Neural crest cell (in vitro differentiated cells): ENCODE data around the gene PDE11A. TPM values are rescaled to one million over a fixed set of nuclear protein-coding genes. Genes with fewer than 3 reads are reported as not detected.

Source experiments
- DNase-seq: peaks from one replicate; pipeline ENCODE4 v3.0.0; 2021; ENCODE audit warnings: low read depth, mixed read lengths, low spot score
- H3K27ac Mint-ChIP-seq: one replicate; pipeline ENCODE4 v1.8.0; 2021; ENCODE audit warnings: mild to moderate bottlenecking, mixed read lengths; ENCODE audit not compliant: unreplicated experiment
- H3K27me3 Mint-ChIP-seq: 2 replicates; pipeline ENCODE4 v1.8.0; 2021; ENCODE audit warnings: low read depth, mild to moderate bottlenecking, mixed read lengths
- H3K36me3 Mint-ChIP-seq: 2 replicates; pipeline ENCODE4 v1.8.0; 2021; ENCODE audit warnings: low read depth, mild to moderate bottlenecking, mixed read lengths
- H3K4me1 Mint-ChIP-seq: 2 replicates; pipeline ENCODE4 v1.8.0; 2021; ENCODE audit warnings: mixed read lengths
- H3K4me3 Mint-ChIP-seq: one replicate; pipeline ENCODE4 v1.8.0; 2021; ENCODE audit warnings: mild to moderate bottlenecking, mixed read lengths
- H3K9me3 Mint-ChIP-seq: 2 replicates; pipeline ENCODE4 v1.8.0; 2021; ENCODE audit warnings: mixed read lengths
- CTCF ChIP-seq: fragments of 200-600 bp; sonication (generic); conservative IDR thresholded peaks from 2 replicates; pipeline ENCODE4 v1.5.0; 2021; ENCODE audit warnings: antibody characterized with exemption, mild to moderate bottlenecking
- total RNA-seq: library from RNA; stranded (reverse); gene quantifications from 2 replicates; pipeline ENCODE4 v1.2.1, GENCODE V29; 2021

The PDE11A gene
- total RNA-seq, 1 donor from 2014 or later: 0.28 TPM

DNA sequence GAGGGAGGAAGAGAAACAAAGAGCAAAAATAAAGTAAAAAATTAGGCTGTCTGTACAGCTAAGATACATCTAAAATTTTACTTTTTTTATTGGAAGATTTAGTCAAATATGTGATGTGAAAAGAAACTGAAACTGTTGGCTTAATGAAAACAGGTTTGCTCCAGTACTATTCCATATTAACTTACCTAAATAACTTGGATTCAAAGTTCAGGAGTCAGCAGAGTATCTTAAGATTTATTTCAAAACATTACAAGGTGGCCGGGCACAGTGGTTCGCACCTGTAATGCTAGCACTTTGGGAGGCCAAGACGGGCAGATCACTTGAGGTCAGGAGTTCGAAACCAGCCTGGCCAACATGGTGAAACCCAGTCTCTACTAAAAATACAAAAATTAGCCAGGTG lies 197.9 kb downstream of the PDE11A start:
- no peak for TF ChIP-seq CTCF
- Mint-ChIP-seq H3K4me1 (peaks cover 4% of the 10 kb centered on the region), H3K36me3 (peaks cover 2% of the 10 kb centered on the region), H3K27ac (no peak overlapping the region), H3K27me3 (no peaks in the 10 kb centered on the region), H3K9me3 (no peaks in the 10 kb centered on the region), H3K4me3 (no peak overlapping the region)
- no peak for DNase-seq

DNA sequence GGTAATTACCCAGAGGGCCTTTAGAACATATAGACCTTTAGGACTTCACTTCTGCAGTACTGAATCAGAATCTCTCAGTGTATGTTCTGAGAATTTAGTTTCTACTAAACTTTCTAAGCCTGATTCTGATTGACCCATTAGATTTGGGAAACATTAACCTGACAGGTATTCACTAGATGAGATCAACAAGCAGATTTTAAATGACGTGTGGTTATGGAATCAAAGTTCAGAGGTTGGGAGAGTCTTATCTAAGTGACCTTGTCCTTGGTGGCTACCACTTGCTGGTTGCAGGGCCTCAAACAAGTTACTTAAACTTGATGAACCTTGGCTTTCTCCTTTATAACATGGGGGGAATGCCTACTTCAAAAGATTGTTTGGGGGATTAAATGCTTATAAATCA lies 198.7 kb downstream of the PDE11A start:
- H3K9me3 Mint-ChIP-seq: no peaks in the 10 kb centered on the region
- peaks cover 2% of the 10 kb centered on the region for H3K36me3 Mint-ChIP-seq
- no peak for TF ChIP-seq CTCF
- H3K4me3 Mint-ChIP-seq: no peak overlapping the region
- no peaks in the 10 kb centered on the region for H3K27me3 Mint-ChIP-seq
- DNase-seq: no peak
- H3K27ac Mint-ChIP-seq: no peak overlapping the region
- H3K4me1 Mint-ChIP-seq: peaks cover 4% of the 10 kb centered on the region

DNA sequence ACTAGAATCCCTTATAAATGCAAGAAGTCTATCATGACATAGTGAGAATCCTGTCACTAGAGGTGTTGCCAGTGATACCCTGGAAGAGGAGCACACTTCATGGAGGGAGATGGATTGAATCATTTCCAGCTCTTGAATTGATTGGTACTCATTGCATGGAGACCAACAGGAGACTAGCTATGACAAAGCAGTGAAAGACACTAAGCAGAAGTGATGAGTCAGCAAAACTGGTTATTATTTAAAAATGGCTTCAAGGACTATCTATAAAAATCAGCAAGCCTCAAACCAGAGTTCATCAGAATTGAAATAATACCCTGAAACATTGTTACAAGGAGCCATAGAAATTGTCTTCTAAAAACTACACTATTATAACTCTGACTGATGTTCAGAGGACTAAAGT lies 200.3 kb downstream of the PDE11A start:
- H3K4me1 Mint-ChIP-seq: peaks cover 4% of the 10 kb centered on the region
- H3K27me3 Mint-ChIP-seq: no peaks in the 10 kb centered on the region
- no peaks in the 10 kb centered on the region for H3K9me3 Mint-ChIP-seq
- H3K36me3 Mint-ChIP-seq: peaks cover 2% of the 10 kb centered on the region
- no peak overlapping the region for H3K4me3 Mint-ChIP-seq
- H3K27ac Mint-ChIP-seq: no peak overlapping the region
- DNase-seq: no peak
- TF ChIP-seq CTCF: no peak

DNA sequence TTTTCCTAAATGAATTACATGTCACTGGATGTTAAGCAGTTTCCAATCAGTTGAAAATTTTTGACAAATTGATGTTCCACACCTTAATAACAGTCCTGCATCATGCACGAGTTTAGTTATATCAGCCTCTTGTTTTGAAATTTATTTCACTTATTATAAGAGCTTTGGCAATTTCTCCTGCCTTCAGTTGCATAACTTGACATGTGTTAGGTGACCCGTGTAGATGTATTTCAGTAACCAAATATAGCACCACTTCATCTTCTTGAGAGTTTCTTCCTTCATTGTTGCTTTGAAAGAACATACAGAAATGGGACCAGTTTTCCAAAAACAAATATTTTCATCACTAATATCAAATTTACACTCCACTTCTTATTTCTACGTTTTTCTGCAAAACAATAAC lies 202.7 kb downstream of the PDE11A start:
- no peak for TF ChIP-seq CTCF
- H3K4me3 Mint-ChIP-seq: no peak overlapping the region
- no peaks in the 10 kb centered on the region for H3K9me3 Mint-ChIP-seq
- H3K27me3 Mint-ChIP-seq: no peaks in the 10 kb centered on the region
- H3K36me3 Mint-ChIP-seq: no peaks in the 10 kb centered on the region
- no peak for DNase-seq
- peaks cover 4% of the 10 kb centered on the region for H3K4me1 Mint-ChIP-seq
- H3K27ac Mint-ChIP-seq: no peak overlapping the region

DNA sequence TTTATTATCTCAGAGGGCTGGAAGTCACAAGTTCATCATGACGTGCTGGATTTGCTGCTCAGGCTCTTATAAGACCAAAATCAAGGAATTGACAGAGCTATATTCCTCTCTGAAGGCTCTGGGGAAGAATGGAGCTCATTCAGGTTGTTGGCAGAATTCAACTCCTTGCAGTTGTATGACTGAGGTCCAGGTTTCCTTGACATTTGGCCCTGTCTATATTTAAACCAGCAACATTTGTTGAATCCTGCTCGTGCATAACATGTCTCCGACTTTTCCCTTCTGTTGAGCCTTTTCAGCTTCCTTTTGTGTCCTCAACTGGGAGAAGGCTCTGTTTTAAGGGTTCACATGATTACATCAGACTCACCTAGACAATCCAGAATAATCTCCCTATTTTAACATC lies 203.4 kb downstream of the PDE11A start:
- Mint-ChIP-seq H3K27me3 (no peaks in the 10 kb centered on the region), H3K4me3 (no peak overlapping the region), H3K27ac (no peak overlapping the region), H3K9me3 (no peaks in the 10 kb centered on the region), H3K4me1 (peaks cover 4% of the 10 kb centered on the region), H3K36me3 (no peaks in the 10 kb centered on the region)
- DNase-seq: no peak
- TF ChIP-seq CTCF: no peak

DNA sequence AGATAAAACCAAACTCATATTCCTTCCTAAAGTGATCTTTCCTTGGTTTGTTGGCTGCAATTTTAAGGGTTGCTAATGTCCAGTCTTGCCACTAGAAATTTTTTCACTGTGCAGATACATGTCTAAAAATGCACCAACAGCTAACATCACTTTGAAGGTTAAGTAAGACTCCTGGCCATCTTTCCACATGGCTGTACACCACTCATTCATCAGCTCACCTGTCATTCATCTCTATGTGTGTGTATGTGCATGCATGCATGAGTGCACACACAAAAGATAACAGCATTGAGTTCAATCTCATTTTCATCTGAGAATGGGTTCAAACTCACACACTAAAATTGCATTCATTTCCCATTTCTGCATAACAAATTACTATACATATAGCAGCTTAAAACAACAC lies 203.8 kb downstream of the PDE11A start:
- H3K27me3 Mint-ChIP-seq: no peaks in the 10 kb centered on the region
- H3K4me1 Mint-ChIP-seq: peaks cover 4% of the 10 kb centered on the region
- no peak for DNase-seq
- TF ChIP-seq CTCF: no peak
- H3K36me3 Mint-ChIP-seq: no peaks in the 10 kb centered on the region
- no peak overlapping the region for H3K27ac Mint-ChIP-seq
- H3K9me3 Mint-ChIP-seq: peaks cover 4% of the 10 kb centered on the region
- no peak overlapping the region for H3K4me3 Mint-ChIP-seq
